GM12892 (cell line): ENCODE measurements around the gene P2RX3.

Experiments
- POLR2A ChIP-seq: IDR thresholded peaks from 2 replicates; pipeline ENCODE4 v1.6.1; 2011; ENCODE audit warnings: low read depth, low read length, control low read depth
- POLR2AphosphoS5 ChIP-seq: IDR thresholded peaks from 2 replicates; pipeline ENCODE4 v1.6.1; 2011; ENCODE audit warnings: low read depth, low read length, control low read depth

- no peak for TF ChIP-seq POLR2A
- TF ChIP-seq POLR2AphosphoS5 = no peak
Observed at GRCh38 chr11:57353852-57354251, 15.7 kb downstream of the P2RX3 start.
